GM21423 (cell line): ENCODE results near the gene PHF21A.

Experiments used
- ATAC-seq: cut with Tn5 transposase; IDR thresholded peaks from one replicate; pipeline ENCODE4 v1.9.1; 2021; ENCODE audit warnings: mild to moderate bottlenecking, moderate library complexity; ENCODE audit not compliant: unreplicated experiment

Gene PHF21A

DNA sequence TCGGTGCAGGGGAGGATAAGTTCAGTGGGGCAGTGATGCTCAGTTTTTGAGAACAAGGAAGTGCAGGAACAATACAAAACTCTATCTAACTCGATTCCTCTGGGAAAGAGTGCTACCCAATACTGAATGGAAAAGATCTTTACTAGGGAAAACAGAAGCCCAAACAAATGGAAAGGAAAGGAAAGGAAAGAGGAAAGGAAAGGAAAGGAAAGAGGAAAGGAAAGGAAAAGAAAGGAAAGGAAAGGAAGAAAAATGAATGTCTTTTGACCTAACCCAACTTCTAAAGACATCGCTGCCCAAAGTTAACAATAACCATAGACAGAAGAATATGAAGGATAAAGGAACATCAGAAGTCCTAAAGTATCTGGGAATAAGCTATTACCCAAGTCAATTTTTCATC is 41.6 kb downstream of the PHF21A start:
- ATAC-seq: no peak

DNA sequence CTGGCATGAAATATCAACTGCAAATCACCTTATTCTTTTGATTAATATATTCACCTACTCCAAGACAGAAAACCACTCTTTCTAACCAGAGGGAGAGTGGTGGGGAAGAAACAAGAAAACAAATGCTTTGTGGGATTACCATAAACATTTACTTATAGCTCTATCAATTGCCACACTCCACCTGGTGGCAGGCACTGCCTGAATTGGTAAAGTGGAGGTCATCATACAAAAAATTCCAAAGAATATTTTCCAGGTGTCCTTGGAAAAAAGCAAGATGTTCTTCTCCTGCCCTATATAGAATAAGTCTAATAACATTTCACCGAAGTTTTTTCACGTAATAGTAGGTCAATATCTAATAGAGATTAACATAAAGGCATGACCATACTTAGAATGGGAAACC is 45.3 kb downstream of the PHF21A start:
- no peak for ATAC-seq

DNA sequence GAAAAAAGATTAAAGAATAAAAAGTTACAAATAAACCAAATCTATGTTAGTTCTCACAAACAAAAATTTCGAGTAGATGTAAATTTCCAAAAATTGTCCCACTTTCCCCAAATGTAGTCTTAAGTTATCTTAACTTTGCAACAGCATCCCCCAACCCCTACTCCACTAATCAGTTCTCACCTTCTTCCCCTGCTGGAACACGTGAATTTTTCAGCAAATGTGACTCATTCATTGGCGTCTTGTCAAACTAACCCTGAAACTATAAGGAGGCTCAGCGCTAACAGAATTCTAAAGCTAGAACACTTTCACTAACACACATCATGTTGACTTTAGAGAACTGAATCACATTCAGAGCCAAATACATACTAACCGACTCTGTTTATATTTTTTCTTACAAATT is 46.1 kb downstream of the PHF21A start:
- no peak for ATAC-seq

DNA sequence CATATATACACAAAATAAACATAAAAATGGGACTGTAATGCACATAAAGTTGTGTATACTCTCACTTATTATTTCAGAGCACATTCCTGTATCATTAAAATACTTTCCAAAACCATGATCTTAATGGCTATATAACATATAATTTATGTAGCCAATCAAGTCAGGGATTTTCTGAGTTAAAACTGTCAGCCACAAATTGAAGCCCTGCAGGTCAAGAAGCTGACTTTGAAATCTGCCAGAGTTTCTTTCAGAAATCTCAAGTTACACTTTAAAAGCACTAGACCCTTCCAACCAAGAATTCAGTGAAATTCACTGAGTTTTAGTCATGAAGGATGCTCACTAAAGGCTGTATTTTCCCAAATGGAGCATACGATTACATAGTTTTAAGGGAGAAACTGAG is 47.6 kb downstream of the PHF21A start:
- no peak for ATAC-seq

DNA sequence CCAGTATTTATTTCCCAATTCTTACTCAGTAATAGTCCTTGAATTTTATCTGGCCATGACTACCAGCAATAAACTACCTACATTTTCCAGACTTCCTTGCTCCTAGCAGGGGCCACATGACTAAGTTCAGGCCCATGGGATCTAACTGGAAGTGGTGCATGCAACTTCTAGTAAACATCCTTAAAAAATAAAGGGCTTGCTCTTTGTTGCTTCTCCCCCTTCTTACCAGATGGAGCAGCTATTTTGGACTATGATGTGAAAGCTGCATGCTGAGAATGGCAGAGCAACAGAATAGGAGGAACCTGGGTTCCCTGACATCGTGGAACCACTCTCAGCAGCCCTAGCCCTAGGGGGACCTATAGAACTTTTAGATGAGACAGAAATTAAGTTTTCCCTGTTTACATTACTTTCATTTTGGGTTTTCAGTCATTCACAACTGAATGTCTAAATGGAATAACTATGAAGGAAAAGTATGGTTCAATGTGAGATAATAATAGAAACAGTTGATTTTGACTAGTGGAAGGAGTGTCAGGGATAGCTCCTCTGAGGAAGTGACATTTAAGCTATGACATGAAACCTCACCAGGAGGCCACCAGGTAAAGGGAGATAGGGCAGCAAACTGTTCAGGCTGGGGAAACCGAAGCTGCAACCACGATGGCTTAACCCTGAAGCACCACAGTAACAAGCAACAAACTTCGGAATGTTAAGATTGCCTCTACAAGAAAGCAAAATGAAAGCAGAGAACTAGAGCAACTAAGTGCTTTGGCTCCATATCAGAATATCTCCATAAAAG is 48.9 kb downstream of the PHF21A start:
- ATAC-seq: no peak

DNA sequence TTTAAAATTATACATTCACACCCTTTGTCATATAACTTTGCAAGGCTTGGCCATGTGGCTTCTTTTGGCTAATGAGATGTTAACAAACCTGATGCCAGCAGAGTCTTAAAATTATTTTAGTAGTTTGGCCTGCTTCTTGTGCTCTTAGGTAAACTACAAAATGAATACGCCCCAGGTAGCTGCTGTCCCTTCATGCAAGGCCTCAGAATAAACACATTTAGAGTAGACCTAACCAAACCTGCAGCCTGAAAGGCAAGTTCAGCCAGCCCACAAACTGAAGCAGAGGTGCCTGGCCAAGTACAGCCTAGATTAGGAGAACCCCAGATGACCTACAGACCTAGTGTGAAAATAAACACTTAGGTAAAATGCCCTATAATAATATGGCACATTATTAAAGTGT is 50.2 kb downstream of the PHF21A start:
- no peak for ATAC-seq

DNA sequence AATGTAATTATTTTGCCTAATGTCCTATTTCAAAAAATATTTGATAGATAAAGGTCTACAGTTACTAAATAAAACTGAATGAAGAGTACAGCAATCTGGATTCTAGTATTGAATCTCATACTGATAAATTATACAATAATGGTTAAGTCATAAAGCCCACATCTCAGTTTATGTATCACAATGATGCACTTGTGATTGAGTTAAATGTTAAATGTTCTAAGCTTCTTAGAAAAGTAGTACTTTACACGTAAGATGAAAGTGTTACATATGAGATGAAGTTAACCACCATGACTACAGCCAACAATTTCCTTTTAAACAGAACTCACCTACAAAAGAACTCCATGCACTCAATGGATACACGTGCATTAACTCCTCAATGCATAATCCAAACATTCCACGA is 51.7 kb downstream of the PHF21A start:
- ATAC-seq: no peak

DNA sequence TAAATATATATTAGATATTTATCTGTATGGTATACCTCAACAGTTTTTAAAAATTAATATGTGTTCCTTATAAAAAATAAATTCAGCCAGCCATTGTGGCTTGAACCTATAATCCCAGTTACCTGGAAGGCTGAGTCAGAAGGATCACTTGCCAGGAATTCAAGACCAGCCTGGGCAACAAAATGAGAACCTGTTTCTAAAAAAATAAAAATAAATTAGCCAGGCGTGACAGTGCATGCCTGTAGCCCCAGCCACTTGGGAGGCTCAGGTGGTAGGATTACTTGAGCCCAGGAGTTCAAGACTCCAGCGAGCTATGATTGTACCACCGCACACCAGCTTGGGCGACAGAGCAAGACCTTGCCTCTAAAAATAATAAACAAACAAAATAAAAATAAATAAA is 54.9 kb downstream of the PHF21A start:
- no peak for ATAC-seq

DNA sequence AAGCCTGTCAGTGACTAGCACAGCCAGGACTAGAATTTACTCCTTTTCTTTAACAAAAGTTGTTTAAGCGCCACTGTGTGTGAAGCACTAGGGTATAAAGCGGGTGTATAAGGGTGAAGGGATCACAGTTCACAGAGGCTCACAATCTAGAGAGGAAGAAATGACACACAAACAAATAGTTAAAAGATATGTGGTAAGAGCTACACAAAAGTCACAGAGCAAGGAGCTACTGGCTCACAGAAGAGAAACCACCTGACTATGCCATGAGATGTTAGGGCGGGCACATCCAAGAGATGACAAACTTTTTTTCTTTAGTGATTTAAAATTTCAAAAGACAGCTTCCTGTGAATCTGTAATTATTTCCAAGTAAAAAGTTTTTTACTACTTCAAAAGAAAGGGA is 55.6 kb downstream of the PHF21A start:
- no peak for ATAC-seq

DNA sequence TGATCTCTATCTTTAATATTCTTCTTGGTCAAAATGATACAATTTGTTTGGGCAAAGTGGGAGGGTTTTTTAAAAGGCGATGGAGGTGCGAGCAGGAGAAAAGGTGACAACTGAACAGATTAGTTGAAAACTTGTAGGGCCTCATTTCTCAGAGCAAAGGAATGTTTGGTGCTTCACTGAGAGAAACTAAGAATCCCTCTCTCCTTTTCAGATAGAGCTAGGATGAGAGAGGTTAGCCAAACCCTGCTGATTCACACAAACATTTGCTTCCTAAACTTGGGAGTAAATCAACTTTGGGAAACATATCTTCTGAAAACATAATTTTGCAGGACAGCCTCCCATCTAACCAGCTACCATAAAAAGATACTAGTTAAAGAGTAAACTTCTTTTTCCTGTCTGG is 57.0 kb downstream of the PHF21A start:
- ATAC-seq: no peak

DNA sequence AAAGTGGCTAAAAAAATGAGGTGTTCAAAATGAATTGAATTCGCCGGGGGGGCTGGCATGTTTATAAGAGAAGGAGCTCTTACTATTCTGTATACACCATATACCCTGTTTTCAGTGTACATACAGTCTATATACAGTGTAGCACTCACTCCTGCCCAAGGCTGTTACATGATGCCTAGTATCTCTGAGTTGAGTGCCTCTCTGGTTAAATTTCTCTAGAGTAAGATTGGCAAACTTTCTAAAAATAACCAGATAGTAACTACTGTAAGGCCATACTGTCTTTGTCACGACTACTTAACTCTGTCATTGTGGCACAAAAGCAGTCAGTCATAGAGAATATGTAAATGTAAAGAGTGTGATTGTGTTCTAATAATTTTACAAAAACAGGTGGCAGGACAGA is 58.1 kb downstream of the PHF21A start:
- ATAC-seq: no peak

DNA sequence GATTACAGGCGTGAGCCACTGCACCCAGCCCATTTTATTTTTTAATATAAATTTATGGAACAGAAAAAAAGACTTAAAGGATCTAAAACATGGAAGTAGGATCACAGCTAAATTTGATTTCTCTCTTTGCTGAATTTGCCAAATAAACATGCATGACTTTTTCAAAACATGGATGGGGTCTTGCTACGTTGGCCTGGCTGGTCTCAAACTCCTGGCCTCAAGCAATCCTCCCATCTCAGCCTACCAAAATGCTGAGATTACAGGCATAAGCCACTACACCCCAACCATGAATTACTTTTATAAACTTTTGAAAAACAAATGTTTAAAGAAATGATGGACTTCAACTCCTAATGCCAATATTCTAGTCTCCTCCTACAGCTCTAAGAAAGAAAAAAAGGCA is 61.2 kb downstream of the PHF21A start:
- ATAC-seq: no peak

DNA sequence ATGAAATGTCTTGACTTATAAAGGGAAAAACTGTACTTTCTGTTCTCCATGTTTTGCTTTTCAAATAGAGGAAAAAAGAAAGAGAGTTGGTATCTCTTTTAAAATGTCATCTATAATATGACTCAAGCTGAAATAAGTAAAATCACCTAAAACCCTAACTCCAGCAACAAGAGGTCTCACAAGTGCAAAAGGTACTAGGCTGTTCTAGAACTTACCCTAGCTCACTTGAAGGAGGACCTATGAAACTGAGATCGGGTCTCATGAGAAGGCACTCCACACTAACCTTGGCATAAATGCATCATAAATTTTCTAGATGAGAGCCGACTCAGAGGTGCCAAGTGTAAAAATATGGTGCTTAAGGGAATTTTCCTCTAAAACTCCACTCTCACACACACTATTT is 63.8 kb downstream of the PHF21A start:
- ATAC-seq: no peak

DNA sequence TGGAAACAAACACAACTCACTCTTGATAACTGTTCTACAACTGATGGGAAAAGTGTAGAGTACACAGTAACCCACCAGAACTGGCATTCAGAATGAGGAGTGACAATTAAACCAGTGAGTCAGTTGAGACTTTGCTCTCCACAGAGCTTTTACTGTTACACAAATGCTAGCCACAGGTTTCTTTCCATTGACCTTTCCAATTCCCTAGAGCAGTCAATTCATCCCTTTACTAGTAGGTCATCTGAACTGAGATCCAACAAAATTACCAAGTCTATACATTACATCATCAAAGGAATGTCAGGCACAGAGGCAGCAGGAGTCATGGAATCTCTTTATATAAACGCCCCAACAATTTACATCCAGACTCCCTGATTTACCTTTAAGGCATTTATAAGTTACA is 65.9 kb downstream of the PHF21A start:
- ATAC-seq: no peak

DNA sequence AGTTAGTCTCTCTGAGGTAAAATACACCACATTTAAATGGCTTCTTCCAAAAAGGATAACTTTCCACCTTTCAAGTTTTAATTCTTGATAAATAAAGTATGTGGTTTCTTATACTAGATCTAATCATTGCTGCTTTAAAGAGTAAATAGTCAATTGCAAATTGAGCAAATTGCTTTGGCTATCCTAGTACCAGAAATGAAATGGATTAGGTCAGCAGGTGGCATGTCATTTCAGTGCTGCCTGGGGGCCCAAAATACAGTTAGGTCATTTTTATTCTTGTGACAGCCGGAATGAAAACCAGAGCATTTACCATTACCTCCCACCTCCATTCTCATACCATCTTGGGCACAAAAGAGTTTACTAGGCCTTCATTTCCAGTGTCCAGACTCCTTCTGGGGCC is 70.2 kb downstream of the PHF21A start:
- ATAC-seq: no peak

DNA sequence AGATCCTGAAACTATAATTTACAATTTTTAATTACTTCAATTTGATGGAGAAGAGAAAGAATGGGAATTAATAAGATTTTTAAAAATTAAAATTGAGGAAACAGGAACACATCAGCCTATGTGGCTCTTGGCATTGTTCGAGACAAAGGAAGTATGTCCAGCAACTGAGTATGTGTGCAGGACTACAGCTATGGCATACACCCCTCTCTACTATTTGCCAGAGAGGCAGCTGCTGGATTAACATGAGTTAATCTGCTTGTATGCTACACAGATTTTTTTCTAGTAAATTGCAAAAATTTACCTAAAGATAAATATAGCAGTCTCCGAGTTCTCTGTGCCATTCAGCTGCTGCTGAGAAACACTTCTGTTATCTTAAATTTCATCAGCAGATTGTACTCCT is 70.6 kb downstream of the PHF21A start:
- ATAC-seq: no peak

DNA sequence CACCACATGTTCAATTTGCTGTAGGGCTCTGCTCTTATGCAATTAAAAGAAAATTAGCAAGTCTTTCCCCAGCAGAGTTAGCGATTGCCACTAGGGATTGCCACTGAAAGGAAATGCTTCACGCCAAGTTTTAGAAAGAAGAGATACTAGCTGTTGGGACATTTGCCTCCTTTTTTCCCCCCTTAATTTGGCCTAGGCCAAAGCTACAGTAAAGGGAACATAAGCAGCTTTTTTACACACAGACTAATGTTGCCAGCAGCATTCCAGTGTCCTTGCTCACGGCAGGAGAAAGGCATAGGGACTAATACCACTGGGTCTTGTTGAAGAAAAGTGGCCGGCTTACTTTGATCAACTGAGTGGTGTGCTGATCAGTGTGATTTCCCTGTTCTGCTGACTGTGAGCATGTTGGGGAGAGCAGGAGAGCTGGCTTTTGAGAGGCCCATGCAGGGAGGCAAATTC is 71.2 kb downstream of the PHF21A start:
- ATAC-seq: no peak

DNA sequence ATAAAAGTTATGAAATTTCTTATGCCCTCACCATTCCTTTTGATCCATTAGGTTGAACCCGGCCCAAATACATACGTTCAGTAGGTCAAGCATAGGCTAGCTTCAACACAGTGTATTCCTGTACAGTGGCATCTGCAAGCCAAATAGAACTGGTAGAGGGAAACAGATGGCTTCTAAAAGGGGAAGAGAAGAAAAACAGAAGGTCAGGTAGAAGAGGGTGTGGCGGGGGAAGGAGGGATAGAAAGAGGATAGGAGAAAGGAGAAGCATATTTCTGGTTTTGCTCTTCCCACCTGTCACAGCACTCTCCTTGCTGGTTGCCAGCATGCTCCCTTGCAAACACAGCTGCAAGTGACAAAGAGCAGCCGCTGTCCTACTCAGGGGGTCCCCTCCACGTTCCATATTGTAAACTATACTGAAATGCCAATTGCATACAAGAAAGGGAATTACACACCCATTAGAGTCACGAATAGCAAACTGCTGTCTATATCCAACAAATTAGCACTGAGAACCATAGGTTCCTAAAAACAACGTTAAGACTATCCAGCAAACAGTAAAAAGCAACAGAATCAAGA is 71.8 kb downstream of the PHF21A start:
- no peak for ATAC-seq

DNA sequence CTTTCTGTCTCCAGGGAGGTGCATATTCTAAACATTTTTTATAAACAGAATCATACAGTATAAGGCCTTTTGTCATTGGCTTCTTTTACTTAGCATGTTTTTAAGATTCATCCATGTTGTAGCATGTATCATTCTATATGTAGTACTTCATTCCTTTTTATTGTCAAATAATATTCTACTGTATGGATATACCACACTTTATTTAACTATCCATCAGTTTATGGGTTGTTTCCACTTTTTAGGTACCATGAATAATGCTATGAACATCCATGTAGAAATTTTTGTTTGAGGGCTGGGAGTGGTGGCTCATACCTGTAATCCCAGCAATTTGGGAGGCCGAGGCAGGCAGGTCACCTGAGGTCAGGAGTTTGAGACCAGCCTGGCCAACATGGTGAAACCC is 73.1 kb downstream of the PHF21A start:
- ATAC-seq: no peak

DNA sequence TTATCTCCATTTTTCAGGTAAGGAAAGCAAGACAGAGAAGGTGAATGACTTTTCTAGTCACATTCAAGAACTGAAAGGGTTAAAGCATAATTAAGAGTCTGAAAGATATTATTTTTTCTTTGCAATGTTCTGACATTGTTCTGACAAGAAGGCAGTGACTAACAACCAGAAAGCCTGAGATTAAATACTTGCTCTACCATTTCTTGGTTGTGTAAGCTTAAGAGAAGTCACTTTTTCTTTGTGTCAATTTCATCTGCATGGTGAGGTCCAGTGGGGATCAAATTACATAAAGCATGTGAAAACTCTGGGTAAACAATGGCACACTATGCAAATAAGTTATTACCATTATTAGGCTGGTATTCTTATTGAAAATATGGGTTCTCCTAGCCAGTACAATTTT is 73.7 kb downstream of the PHF21A start:
- ATAC-seq: no peak

DNA sequence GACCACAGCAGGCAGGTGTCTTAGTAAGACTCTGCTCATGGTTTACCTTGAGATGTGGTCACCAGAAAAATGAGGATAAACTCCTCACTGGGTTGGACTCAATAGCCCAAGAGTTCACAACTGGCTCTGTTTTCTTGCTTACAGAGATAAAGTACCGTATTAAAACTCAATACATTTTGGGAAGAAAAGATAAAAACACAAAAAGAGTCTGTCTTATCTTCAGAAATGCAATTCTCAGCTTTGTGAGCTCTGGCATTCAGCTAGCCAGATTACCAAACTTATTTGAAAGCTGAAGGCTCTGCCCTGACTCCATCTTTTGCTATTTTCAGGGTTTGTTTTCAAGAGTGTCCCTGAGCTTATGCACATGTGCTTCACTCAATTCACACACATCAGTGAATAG is 75.4 kb downstream of the PHF21A start:
- ATAC-seq: no peak

DNA sequence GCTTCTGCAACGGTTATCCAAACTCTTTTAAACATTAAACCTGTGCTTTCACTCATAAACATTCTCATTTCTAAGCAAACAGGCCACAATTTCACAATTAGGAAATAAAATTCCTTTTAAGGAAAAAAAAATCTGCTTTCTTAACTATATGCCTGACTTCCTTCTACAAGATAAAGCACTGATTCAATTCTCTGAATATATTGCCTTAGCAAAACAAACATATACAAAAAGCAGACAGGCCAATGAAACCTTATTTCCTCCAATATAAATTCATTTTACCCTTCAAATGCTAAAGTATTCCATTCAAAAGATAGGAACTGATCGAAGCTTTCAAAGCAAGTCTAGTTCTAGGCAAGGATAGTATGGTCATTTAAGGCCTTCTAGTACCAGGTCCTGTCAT is 76.7 kb downstream of the PHF21A start:
- no peak for ATAC-seq

DNA sequence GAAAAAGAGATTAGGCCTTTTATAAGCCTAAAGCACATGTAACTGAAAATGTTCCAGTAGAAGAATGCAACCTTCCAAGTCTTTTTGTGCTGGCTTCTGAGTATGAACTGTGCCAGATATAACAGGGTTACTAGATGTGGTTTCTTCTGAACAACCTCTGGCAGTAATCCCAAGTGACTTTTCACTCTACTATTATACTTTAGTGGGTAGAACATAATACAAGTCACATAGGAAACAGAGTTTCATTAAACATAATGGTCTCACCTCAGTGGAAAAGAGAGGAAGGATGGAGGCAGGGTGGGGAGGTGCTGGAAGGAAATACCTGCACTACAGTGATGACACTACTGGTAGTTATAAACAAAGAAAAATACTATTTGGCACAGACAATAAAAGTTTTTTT is 81.3 kb downstream of the PHF21A start:
- no peak for ATAC-seq
